ENCODE data around the gene OSGIN1. TPM values are rescaled to one million over a fixed set of nuclear protein-coding genes. Genes with fewer than 3 reads are reported as not detected.

Gene OSGIN1
- polyA plus RNA-seq, 1 donor from 2014 or later: 2.1 TPM

- Histone ChIP-seq H3K27me3 (ENCODE audit: insufficient read depth, low read depth, low read length) (no peaks in the 10 kb centered on the region), H3K79me2 (replicated peaks; ENCODE audit: insufficient read depth, low read length) (no peaks in the 10 kb centered on the region), H3K36me3 (ENCODE audit: insufficient read depth, low read length) (no peaks in the 10 kb centered on the region), H2AFZ (ENCODE audit: low read depth, low read length) (no peak overlapping the region), H3K9me3 (ENCODE audit: low read length) (no peaks in the 10 kb centered on the region), H3K9me2 (ENCODE audit: insufficient read depth, low read length) (no peaks in the 10 kb centered on the region), H3K9ac (ENCODE audit: low read length) (no peak overlapping the region), H4K20me1 (ENCODE audit: insufficient read depth) (no peaks in the 10 kb centered on the region), H3K27ac (ENCODE audit: low read length) (no peak overlapping the region), H3K4me3 (ENCODE audit: low read length) (no peak overlapping the region), H3F3A (ENCODE audit: insufficient read depth, low read length, poor library complexity, severe bottlenecking) (no peaks in the 10 kb centered on the region), H3K4me2 (ENCODE audit: low read length) (no peak overlapping the region)
- no peak for TF ChIP-seq EZH2 (IDR thresholded peaks at IDR 0.05; ENCODE audit: borderline replicate concordance, insufficient read depth, low read length, poor library complexity, severe bottlenecking)
- TF ChIP-seq CTCF (IDR thresholded peaks at IDR 0.05; ENCODE audit: poor library complexity, severe bottlenecking): no peak
- no peak for TF ChIP-seq RAD21 (conservative IDR thresholded peaks at IDR 0.05)
- TF ChIP-seq EP300 (conservative IDR thresholded peaks at IDR 0.05; ENCODE audit: poor library complexity, severe bottlenecking): no peak
- no peak for TF ChIP-seq TAF1 (IDR thresholded peaks at IDR 0.05; ENCODE audit: low read depth)
- TF ChIP-seq, protein P1, sequence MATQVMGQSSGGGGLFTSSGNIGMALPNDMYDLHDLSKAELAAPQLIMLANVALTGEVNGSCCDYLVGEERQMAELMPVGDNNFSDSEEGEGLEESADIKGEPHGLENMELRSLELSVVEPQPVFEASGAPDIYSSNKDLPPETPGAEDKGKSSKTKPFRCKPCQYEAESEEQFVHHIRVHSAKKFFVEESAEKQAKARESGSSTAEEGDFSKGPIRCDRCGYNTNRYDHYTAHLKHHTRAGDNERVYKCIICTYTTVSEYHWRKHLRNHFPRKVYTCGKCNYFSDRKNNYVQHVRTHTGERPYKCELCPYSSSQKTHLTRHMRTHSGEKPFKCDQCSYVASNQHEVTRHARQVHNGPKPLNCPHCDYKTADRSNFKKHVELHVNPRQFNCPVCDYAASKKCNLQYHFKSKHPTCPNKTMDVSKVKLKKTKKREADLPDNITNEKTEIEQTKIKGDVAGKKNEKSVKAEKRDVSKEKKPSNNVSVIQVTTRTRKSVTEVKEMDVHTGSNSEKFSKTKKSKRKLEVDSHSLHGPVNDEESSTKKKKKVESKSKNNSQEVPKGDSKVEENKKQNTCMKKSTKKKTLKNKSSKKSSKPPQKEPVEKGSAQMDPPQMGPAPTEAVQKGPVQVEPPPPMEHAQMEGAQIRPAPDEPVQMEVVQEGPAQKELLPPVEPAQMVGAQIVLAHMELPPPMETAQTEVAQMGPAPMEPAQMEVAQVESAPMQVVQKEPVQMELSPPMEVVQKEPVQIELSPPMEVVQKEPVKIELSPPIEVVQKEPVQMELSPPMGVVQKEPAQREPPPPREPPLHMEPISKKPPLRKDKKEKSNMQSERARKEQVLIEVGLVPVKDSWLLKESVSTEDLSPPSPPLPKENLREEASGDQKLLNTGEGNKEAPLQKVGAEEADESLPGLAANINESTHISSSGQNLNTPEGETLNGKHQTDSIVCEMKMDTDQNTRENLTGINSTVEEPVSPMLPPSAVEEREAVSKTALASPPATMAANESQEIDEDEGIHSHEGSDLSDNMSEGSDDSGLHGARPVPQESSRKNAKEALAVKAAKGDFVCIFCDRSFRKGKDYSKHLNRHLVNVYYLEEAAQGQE (IDR thresholded peaks at IDR 0.05; ENCODE audit: borderline replicate concordance): no peak
- TF ChIP-seq POLR2AphosphoS5 (IDR thresholded peaks at IDR 0.05): no peak
These were observed 7.6 kb downstream of the OSGIN1 start for GRCh38 chr16:83960521-83961249.

DNA sequence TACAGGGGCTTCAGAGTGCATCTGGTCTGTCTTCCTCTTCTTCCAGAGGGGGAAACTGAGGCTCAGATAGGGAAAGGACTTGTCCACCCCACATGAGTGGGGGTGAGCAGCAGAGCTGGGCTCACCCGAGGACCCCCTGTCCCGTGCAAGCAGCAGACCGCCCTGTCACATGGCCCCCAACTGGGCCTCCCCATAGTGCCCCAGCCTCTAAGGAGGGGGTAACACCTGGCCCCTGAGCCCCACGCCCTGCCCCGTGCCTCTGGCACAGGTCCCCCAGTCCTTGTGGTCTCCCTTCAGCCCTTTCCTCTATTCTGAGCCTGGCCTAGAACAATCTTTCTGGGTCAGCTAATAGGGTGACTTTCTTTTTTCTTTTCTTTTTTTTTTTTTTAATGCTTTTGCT is 8.6 kb downstream of the OSGIN1 start:
- H3K4me3 ChIP-seq (ENCODE audit: low read length): no peak overlapping the region
- no peaks in the 10 kb centered on the region for H4K20me1 ChIP-seq (ENCODE audit: insufficient read depth)
- no peak overlapping the region for H3K9ac ChIP-seq (ENCODE audit: low read length)

More for the DNA sequence above, 8.6 kb downstream of the OSGIN1 start:
- Histone ChIP-seq H3K36me3 (ENCODE audit: insufficient read depth, low read length) (no peaks in the 10 kb centered on the region), H3K79me2 (replicated peaks; ENCODE audit: insufficient read depth, low read length) (no peaks in the 10 kb centered on the region), H3K4me2 (ENCODE audit: low read length) (no peak overlapping the region), H3K9me2 (ENCODE audit: insufficient read depth, low read length) (no peaks in the 10 kb centered on the region), H3K9me3 (ENCODE audit: low read length) (no peaks in the 10 kb centered on the region), H3K27me3 (ENCODE audit: insufficient read depth, low read depth, low read length) (no peaks in the 10 kb centered on the region), H3F3A (ENCODE audit: insufficient read depth, low read length, poor library complexity, severe bottlenecking) (no peaks in the 10 kb centered on the region), H2AFZ (ENCODE audit: low read depth, low read length) (no peak overlapping the region), H3K27ac (ENCODE audit: low read length) (no peak overlapping the region)
- TF ChIP-seq SMC3 (conservative IDR thresholded peaks at IDR 0.05; ENCODE audit: poor library complexity) (no peak), RAD21 (conservative IDR thresholded peaks at IDR 0.05) (no peak), TAF1 (IDR thresholded peaks at IDR 0.05; ENCODE audit: low read depth) (no peak), EZH2 (IDR thresholded peaks at IDR 0.05; ENCODE audit: borderline replicate concordance, insufficient read depth, low read length, poor library complexity, severe bottlenecking) (no peak), CTCF (IDR thresholded peaks at IDR 0.05; ENCODE audit: poor library complexity, severe bottlenecking) (no peak), EP300 (conservative IDR thresholded peaks at IDR 0.05; ENCODE audit: poor library complexity, severe bottlenecking) (no peak), MXI1 (conservative IDR thresholded peaks at IDR 0.05; ENCODE audit: poor library complexity, severe bottlenecking) (no peak), POLR2AphosphoS5 (IDR thresholded peaks at IDR 0.05) (no peak)
- TF ChIP-seq, protein P1 (IDR thresholded peaks at IDR 0.05; ENCODE audit: borderline replicate concordance): no peak
